GM19240 (cell line): ENCODE results near the gene ZNF346.
"Not testable (repeated sequence)": the region's sequence is repeated elsewhere in the genome, so short reads cannot be mapped to it uniquely, and the experiment has no call there.

Experiments
- DNase-seq: peaks from one replicate; pipeline ENCODE4 v3.0.0; 2011; ENCODE audit warnings: low spot score; ENCODE audit not compliant: insufficient read length

ZNF346 gene

GRCh38 chr5:177022386-177023302 is at the start of gene ZNF346:
Gene ZNF346, plus strand, starts transcription at chr5:177022696. Its CDS starts 43 bp downstream, at chr5:177022739.
- DNase-seq, result peak; percentile 97

DNA sequence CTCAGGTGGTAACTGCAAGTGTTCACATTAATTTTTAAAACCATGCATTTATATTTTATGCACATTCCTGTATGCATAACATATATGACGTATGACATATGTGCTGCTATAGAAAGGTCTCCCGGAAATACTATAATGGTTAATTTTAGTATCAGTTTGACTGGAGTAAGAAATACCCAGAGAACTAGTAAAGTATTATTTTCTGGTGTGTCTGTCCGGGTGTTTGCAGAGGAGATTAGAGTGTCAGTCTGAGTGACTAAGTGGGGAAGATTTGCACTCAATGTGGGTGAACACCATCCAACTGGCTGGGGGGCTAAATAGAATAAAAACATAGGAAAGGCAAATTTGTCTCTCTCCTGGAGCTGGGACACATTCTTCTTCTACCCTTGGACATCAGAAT is 42.8 kb upstream of the ZNF346 start:
- no peak for DNase-seq

- DNase-seq, result no peak
Measured at GRCh38 chr5:176980818-176981217, 41.7 kb upstream of the ZNF346 start.

DNA sequence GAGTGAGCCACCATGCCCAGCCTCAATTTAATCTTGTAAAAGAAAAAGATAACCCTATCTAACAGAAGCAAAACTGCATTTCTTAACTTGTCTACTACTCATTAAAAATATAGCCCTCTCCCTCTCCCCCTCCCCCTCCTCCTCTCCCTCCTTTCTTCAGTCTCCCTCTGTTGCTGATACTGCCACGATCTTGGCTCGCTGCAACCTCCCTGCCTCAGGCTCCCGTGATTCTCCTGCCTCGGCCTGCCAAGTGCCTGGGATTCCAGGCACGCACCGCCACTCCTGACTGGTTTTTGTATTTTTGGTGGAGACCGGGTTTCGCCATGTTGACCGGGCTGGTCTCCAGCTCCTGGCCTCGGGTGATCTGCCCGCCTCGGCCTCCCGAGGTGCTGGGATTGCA is 39.4 kb upstream of the ZNF346 start:
- DNase-seq, result not testable (repeated sequence)

- DNase-seq, result not testable (repeated sequence)
Measured at GRCh38 chr5:176983593-176983992, 38.9 kb upstream of the ZNF346 start.

- DNase-seq, result not testable (repeated sequence)
Measured at GRCh38 chr5:176984176-176984575, 38.3 kb upstream of the ZNF346 start.

DNA sequence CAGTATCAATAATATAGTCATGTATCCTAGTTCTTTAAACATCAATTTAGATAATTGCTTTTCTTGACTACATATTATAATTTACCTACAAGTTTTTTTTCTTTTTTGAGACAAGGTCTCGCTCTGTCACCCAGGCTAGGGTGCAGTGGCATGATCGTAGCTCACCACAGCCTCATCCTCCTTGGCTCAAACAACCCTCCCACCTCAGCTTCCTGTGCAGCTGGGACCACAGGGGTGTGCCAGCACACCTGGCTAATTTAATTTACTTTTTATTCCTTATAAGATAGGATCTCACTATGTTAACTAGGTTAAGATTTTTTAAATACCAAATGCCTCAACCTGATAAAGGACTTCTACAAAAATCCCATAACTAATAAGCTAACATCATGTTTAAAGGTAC is 37.0 kb upstream of the ZNF346 start:
- no peak for DNase-seq

DNA sequence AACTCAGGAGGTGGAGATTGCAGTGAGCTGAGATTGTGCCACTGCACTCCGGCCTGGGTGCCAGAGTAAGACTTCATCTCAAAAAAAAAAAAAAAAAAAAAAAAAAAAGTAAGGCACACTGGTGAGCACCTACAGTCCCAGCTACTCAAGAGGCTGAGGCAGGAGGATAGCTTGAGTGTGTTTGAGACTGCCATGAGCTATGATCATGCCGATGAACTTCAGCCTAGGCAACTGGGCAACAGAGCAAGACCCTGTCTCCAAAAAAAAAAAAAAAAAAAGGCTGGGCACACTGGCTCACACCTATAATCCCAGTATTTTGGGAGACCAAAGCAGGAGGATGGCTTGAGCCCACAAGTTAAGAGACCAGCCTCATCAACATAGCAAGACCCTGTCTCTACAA is 36.2 kb upstream of the ZNF346 start:
- DNase-seq, result no peak

DNA sequence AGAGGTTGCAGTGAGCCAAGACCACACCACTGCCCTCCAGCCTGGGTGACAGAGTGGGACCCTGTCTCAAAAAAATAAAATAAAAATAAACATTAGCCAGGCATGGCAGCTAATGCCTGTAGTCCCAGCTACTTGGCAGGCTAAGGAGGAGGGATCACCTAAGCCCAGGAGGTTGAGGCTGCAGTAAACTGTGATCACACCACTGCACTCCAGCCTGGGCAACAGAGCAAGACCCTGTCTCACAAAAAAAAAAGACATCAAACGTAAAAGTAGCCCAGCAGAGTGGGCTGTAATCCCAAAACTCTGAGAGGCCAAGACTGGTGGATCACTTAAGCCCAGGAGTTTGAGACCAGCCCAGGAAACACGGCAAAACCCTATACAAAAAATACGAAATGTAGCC is 34.9 kb upstream of the ZNF346 start:
- DNase-seq, result no peak

DNA sequence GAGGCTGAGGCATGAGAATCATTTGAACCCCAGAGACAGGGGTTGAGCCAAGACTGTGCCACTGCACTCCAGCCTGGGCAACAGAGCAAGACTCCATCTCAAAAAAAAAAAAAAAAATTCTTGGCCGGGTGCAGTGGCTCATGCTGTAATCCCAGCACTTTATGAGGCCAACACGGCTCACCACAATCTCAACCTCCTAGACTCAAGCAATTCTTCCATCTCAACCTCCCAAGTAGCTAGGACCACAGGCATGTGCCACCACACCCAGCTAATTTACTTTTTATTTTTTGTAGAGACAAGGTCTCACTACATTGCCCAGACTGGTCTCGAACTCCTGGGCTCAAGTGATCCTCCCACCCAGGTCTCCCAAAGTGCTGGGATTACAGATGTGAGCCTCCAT is 29.4 kb upstream of the ZNF346 start:
- not testable (repeated sequence) for DNase-seq

DNA sequence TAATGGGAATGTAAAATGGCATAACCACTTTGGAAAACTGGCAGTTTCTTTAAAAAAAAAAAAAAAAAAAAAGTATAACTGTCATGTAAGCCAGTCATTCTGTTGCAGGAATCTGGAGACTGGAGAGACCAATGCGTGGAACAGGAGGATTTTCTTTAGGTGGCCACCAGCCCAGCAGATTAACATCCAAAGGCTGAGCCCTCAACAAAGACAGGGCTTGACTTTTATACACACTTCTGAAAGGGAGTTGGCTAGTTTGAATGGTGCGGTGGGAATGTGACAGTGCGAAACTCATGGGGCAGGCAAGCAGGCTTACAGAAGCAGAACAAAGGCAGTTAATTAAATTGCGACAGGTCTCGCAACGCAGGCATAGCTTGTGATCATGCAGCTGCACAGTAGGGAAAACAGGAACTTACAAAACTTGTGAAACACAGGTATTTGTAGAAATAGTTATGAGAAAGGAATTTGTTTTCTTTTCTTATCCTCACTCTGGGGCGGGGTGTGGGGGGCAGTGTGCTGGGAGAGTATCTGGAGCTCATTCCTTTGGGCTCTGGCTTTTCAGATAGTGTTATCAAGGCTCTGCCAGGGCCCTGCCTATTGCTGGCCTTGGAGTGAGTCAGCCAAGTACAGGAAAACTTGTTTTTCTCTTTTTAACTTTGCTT is 27.9 kb upstream of the ZNF346 start:
- no peak for DNase-seq

GRCh38 chr5:176995122-176995490 is 27.4 kb upstream of the ZNF346 start:
- DNase-seq, result no peak

GRCh38 chr5:176995896-176996767 is 26.4 kb upstream of the ZNF346 start:
- no peak for DNase-seq

- no peak for DNase-seq
Measured at GRCh38 chr5:176996780-176997179, 25.7 kb upstream of the ZNF346 start.

- no peak for DNase-seq
Measured at GRCh38 chr5:176998828-176999227, 23.7 kb upstream of the ZNF346 start.

GRCh38 chr5:176999526-176999925 is 23.0 kb upstream of the ZNF346 start:
- not testable (repeated sequence) for DNase-seq

DNA sequence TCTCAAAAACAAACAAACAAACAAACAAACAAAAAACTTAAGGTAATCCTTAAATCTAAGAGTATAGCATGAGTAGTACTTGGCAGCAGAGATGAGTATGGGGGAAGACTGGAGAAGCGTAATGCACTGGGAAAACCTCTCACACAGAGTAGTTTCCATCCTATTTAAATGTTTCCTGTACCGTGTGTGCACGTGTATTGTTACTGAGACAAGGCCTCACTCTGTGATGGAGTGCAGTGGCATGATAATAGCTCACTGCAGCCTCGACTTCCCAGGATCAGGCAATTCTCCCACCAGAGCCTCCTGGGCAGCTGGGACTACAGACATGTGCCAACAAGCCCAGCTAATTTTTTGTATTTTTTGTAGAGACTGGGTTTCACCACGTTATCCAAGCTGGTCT is 18.8 kb upstream of the ZNF346 start:
- no peak for DNase-seq

DNA sequence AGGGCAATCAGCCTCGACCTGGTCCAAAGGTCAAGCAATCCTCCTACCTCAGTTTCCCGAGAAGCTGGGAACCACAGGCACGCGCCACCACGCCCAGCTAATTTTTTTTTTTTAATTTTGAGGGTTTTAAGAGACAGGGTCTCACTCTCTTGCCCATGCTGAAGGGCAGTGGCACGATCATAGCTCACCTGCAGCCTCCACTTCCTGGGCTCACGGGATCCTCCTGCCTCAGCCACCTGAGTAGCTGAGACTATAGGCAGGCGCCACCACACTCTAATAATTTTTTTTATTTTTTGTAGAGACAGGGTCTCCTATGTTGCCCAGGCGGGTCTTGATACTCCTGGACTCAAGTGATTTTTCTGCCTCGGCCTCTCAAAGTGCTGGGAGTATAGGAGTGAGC is 17.5 kb upstream of the ZNF346 start:
- DNase-seq, result no peak

DNA sequence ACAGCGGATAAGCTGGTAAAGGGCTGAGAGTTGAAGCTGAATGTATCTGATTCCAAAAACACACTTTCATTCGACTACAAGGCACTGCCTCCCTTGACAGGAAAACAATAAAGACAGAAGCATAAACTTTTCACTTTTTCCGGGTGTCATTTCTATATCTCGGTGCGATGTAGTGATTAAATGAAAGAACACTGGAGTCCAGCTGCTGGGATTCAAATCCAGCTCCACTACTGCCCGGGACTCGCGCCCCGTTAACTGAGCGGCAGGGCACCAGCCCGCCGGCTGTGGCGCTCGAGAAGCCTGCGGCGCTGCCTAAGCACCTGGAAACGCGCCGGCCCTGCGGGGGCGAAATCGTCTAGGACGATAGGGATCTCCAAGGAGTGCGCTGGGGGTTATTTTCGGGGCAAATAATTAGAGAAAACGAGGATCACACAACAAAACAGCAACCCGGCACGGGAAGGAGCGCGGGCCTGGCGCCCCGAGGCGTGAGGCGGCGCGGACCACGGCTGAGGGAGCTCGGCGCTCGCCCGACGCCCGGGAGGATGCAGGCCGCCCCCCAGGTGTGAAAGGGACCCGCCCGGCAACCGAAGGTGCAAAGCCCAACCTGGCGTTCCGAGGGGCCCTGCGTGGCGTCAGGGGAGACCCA is 16.8 kb upstream of the ZNF346 start:
- DNase-seq, result no peak

DNA sequence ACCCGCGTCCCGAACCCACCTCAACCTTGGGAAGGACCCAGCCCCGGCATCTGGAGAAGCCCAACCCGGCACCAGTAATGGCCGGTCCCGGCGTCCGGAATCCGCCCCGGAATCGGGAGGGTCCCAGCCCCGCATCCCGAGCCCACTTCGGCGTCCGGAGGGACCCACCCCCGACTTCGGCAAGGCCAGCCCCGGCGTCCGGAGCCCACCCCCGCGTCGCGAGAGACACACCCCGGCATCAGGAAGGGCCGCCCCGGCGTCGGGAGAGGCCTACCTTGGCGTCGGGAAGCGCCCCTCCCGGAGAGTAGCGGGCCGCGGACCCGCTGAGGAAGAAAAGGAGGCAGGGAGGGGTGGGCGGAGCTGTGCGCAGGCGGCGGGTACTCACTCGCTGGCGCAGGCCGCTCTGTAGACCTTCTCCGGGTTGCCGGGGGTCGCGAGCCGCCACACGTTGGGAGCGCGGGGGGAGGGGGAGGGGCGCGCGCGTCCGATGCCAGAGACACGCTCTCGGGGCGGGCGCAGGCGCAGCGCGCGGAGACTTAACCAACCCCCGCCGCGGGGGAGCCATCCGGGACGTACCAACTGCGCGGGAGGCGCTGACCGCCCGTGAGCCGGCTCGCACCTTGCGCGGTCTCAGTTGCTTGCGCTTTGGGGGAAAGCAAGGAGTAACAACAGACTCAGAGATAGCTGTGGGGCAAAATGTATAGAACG is 16.1 kb upstream of the ZNF346 start, which contains the start of gene UIMC1:
TSS of gene UIMC1 (minus strand) at position 515 of the 708 bp plus-strand sequence. CDS start 24,164 bp downstream, outside the sequence.
- peak; percentile 87 for DNase-seq
